Measurements from ENCODE around the gene METTL2A. TPM values are rescaled to one million over a fixed set of nuclear protein-coding genes. Genes with fewer than 3 reads are reported as not detected.
A peak's percentile ranks its signal among the peaks of the same experiment; 100 is the strongest.
"Not testable (repeated sequence)": the region's sequence is repeated elsewhere in the genome, so short reads cannot be mapped to it uniquely, and the experiment has no call there.

The METTL2A gene
- total RNA-seq, 1 donor from 2014 or later, result 35.6 TPM

GRCh38 chr17:62453041-62453440 lies 29.3 kb downstream of the METTL2A start:
- DNase-seq; H3K27ac Mint-ChIP-seq; H3K4me1 Mint-ChIP-seq; H3K27me3 Mint-ChIP-seq; intact Hi-C loops (cut with micrococcal nuclease); H3K4me3 Mint-ChIP-seq; H3K9me3 Mint-ChIP-seq: not testable (repeated sequence)
- peaks cover 13% of the 10 kb centered on the region for H3K36me3 Mint-ChIP-seq (ENCODE audit: low read depth)

GRCh38 chr17:62453656-62454055 lies 30.0 kb downstream of the METTL2A start:
- H3K4me1 Mint-ChIP-seq; H3K9me3 Mint-ChIP-seq; H3K27me3 Mint-ChIP-seq; intact Hi-C loops (cut with micrococcal nuclease); H3K4me3 Mint-ChIP-seq; H3K27ac Mint-ChIP-seq; DNase-seq: not testable (repeated sequence)
- H3K36me3 Mint-ChIP-seq (ENCODE audit: low read depth), result peaks cover 11% of the 10 kb centered on the region

GRCh38 chr17:62454111-62454510 lies 30.4 kb downstream of the METTL2A start:
- H3K9me3 Mint-ChIP-seq; DNase-seq; H3K4me1 Mint-ChIP-seq; H3K4me3 Mint-ChIP-seq; H3K27ac Mint-ChIP-seq; H3K27me3 Mint-ChIP-seq; H3K36me3 Mint-ChIP-seq (ENCODE audit: low read depth); intact Hi-C loops (cut with micrococcal nuclease): not testable (repeated sequence)

- Mint-ChIP-seq H3K27ac (no peak overlapping the region), H3K27me3 (peaks cover 2% of the 10 kb centered on the region), H3K9me3 (no peaks in the 10 kb centered on the region), H3K4me1 (peaks cover 5% of the 10 kb centered on the region), H3K36me3 (ENCODE audit: low read depth) (peaks cover 5% of the 10 kb centered on the region), H3K4me3 (no peak overlapping the region)
- no peak for DNase-seq
- intact Hi-C loops (cut with micrococcal nuclease), result no loop called here
Observed at GRCh38 chr17:62456016-62456415, 32.3 kb downstream of the METTL2A start.

GRCh38 chr17:62458483-62458882 lies 34.8 kb downstream of the METTL2A start:
- H3K27ac Mint-ChIP-seq; H3K9me3 Mint-ChIP-seq; H3K27me3 Mint-ChIP-seq; H3K4me3 Mint-ChIP-seq; DNase-seq; intact Hi-C loops (cut with micrococcal nuclease); H3K36me3 Mint-ChIP-seq (ENCODE audit: low read depth); H3K4me1 Mint-ChIP-seq: not testable (repeated sequence)

- H3K27me3 Mint-ChIP-seq; H3K4me1 Mint-ChIP-seq; H3K36me3 Mint-ChIP-seq (ENCODE audit: low read depth); H3K9me3 Mint-ChIP-seq; intact Hi-C loops (cut with micrococcal nuclease); H3K27ac Mint-ChIP-seq; H3K4me3 Mint-ChIP-seq; DNase-seq: not testable (repeated sequence)
Observed at GRCh38 chr17:62464422-62464821, 40.7 kb downstream of the METTL2A start.

- DNase-seq; H3K27ac Mint-ChIP-seq; H3K9me3 Mint-ChIP-seq; H3K4me1 Mint-ChIP-seq; intact Hi-C loops (cut with micrococcal nuclease); H3K27me3 Mint-ChIP-seq; H3K36me3 Mint-ChIP-seq (ENCODE audit: low read depth); H3K4me3 Mint-ChIP-seq: not testable (repeated sequence)
Observed at GRCh38 chr17:62465271-62465670, 41.6 kb downstream of the METTL2A start.

- H3K4me3 Mint-ChIP-seq; H3K36me3 Mint-ChIP-seq (ENCODE audit: low read depth); H3K4me1 Mint-ChIP-seq; H3K9me3 Mint-ChIP-seq; H3K27me3 Mint-ChIP-seq; H3K27ac Mint-ChIP-seq; intact Hi-C loops (cut with micrococcal nuclease): not testable (repeated sequence)
- peak; percentile 66 for DNase-seq
Observed at GRCh38 chr17:62470666-62471379, 47.1 kb downstream of the METTL2A start.

GRCh38 chr17:62471380-62471880 lies 47.7 kb downstream of the METTL2A start:
- H3K27me3 Mint-ChIP-seq; H3K4me1 Mint-ChIP-seq; DNase-seq; intact Hi-C loops (cut with micrococcal nuclease); H3K9me3 Mint-ChIP-seq; H3K4me3 Mint-ChIP-seq; H3K27ac Mint-ChIP-seq; H3K36me3 Mint-ChIP-seq (ENCODE audit: low read depth): not testable (repeated sequence)

GRCh38 chr17:62473030-62473982 lies 49.6 kb downstream of the METTL2A start:
- H3K36me3 Mint-ChIP-seq (ENCODE audit: low read depth); H3K27ac Mint-ChIP-seq; H3K27me3 Mint-ChIP-seq; H3K9me3 Mint-ChIP-seq; DNase-seq; intact Hi-C loops (cut with micrococcal nuclease); H3K4me3 Mint-ChIP-seq: not testable (repeated sequence)
- peaks cover 14% of the 10 kb centered on the region for H3K4me1 Mint-ChIP-seq

GRCh38 chr17:62477111-62477510 lies 53.4 kb downstream of the METTL2A start:
- H3K9me3 Mint-ChIP-seq; DNase-seq; intact Hi-C loops (cut with micrococcal nuclease); H3K27me3 Mint-ChIP-seq: not testable (repeated sequence)
- Mint-ChIP-seq H3K27ac (peak overlapping the region; percentile 80), H3K4me3 (peak overlapping the region; percentile 79), H3K4me1 (peaks cover 23% of the 10 kb centered on the region), H3K36me3 (ENCODE audit: low read depth) (peaks cover 13% of the 10 kb centered on the region)

- H3K27me3 Mint-ChIP-seq, H3K9me3 Mint-ChIP-seq: not testable (repeated sequence)
- DNase-seq, result peak; percentile 83
- Mint-ChIP-seq H3K4me3 (peak overlapping the region; percentile 79), H3K27ac (peak overlapping the region; percentile 80), H3K36me3 (ENCODE audit: low read depth) (peaks cover 18% of the 10 kb centered on the region), H3K4me1 (peaks cover 27% of the 10 kb centered on the region)
- intact Hi-C loops (cut with micrococcal nuclease), result loop anchor here (2.0 kb wide), 1 partner anchor 55 kb away; the partner anchor contains the start of gene METTL2A
Observed at GRCh38 chr17:62477718-62478408, 54.2 kb downstream of the METTL2A start.

GRCh38 chr17:62478424-62478879 lies 54.8 kb downstream of the METTL2A start, which contains the start of gene TLK2:
Gene TLK2 (plus strand): TSS chr17:62478825. CDS start chr17:62481126, 2,301 bp downstream.
- Mint-ChIP-seq H3K9me3 (no peaks in the 10 kb centered on the region), H3K27me3 (no peaks in the 10 kb centered on the region), H3K4me3 (peak within 1 kb of the TSS; percentile 90), H3K36me3 (ENCODE audit: low read depth) (peaks cover 21% of the 10 kb centered on the region), H3K27ac (peak within 1 kb of the TSS; percentile 90), H3K4me1 (peaks cover 30% of the 10 kb centered on the region)
- peak; percentile 93 for DNase-seq
- intact Hi-C loops (cut with micrococcal nuclease), result loop anchor here (2.0 kb wide), 1 partner anchor 56 kb away; the partner anchor contains the start of gene METTL2A
